MV-4-11 (cell line): Measurements from ENCODE around the gene UNC80.
A peak's percentile ranks its signal among the peaks of the same experiment; 100 is the strongest.
"Not testable (repeated sequence)": the region's sequence is repeated elsewhere in the genome, so short reads cannot be mapped to it uniquely, and the experiment has no call there.

ENCODE experiments used
- DNase-seq: peaks from one replicate; lab custom pipeline; 2025; lab: John Stamatoyannopoulos, UW

The UNC80 gene

DNA sequence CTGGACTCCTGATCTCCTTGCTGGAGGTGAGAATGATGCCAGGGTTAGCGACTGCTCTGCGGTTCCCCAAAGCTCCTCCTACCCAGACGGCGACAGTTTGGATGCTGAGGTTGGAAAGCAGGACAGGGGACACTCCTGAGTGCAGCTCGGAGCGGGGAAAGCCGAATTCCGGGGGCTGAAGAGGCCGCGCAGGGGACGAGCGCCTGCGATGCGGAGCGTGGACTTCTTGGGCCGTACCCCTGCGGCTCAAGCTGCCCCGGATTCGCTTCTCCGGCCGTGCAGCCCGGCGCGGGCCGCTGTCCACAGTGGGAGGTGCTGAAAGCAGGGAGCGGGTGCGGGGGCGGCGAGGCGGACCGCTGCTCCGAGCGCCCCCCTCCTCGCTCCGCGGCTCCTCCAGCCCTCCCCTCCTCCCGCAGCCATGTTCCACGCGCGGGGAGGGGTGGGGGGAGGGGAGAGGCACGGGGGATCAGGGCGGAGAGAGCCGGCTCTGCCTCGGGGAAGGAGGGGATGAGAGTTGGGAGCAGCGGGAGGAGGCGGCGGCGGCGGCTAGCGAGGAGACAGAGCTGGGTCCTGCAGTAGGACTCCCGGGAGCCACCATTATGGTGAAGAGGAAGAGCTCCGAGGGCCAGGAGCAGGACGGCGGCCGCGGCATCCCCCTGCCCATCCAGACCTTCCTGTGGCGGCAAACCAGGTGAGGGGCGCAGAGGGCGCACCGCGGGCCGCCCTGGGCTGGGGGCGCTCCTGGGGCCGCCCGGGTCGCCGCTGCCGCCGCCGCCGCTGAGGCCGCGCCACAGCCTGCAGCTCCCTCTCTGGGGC is at the start of gene UNC80:
Gene UNC80 (plus strand): TSS at position 359 of the 816 bp plus-strand sequence. CDS start 241 bp downstream, at position 600.
- DNase-seq: no peak

GRCh38 chr2:209726311-209726710 is 45.3 kb upstream of the UNC80 start:
- DNase-seq: no peak

DNA sequence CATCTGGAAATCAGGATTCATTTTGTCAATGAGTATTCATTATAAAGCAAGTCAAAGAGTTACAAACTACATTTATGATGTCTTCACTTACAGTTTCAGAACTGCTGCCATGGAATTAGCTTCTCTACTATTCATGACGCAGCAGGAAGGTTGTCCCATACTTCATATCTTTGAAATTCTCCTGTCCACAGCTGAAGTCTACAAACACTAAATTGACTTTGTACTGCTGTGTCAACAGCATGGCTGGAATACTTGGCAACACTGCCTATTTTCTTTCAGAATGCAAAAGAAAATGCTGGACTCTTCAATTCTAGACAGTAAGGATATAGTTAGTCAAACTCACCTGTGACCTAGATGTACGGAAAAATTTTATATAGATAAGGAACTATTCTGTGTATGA is 44.6 kb upstream of the UNC80 start:
- no peak for DNase-seq

DNA sequence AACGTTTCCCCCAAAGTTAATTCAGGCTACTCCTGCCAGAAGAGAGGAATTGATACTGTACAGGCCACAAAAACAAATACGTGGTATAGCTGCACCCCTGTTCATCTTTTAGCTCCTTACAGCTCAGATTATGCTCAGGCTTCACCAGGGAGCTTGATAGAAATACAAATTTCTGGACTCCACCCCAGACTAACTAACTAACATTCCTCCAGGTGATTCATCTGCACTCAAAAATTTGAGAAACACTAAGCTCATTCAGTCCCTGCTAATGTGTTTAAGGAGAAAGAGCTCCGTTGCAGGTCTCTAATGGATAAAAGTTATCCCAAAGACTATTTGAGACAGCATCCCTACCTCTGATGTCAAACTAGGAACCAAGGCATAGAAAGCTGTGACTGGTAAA is 36.8 kb upstream of the UNC80 start:
- DNase-seq: no peak

DNA sequence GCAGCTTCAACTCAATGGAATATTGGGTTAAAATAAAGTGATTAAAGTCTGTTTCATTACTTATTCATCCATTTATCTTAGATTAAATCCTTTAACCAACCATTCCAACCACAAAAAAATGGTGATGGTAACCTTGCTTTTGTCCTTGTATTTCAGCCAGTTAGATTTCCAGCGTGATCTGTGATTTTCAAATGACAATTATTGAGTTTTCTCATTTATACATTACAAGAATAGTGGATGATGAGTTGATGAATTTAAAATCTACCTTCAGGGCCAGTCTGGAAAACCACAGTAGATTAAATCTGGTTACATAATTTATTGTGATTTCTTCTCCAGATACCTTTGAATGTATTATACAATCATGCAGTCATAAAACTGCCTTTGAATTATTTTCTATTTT is 29.7 kb upstream of the UNC80 start:
- no peak for DNase-seq

DNA sequence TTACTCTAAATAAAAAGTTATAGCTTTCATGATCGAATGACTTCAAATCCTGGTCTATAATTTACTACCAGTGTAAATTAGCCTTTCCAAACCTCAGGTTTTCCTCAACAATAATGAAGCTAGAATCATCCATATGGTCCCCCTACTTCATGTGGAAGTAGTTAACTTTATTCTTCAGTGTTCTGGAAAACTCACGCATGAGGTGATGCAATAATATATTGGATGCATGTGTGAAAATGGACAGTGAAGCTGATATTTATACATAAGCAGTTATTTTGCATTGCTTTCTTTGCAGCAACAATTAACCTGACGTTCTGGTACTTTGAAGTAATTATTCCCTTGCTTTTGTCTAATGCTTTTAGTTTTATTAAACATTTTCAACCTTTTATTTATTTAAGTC is 18.6 kb upstream of the UNC80 start:
- no peak for DNase-seq

DNA sequence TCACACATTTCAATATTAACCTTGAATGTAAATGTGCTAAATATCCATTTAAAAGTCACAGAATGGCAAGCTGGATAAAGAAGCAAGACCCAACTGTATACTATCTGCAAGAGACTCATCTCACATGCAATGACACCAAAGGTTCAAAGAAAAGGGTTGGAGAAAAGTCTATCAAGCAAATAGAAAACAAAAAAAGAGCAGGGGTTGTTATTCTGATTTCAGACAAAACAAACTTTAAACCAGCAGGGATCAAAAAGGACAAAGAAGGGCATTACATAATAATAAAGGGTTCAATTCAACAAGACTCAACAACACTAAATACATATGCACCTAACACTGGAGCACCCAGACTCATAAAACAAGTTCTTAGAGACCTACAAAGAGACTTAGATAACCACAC is 14.5 kb upstream of the UNC80 start:
- DNase-seq: no peak

GRCh38 chr2:209761566-209761965 is 10.1 kb upstream of the UNC80 start:
- DNase-seq: no peak

GRCh38 chr2:209762563-209762962 is 9.1 kb upstream of the UNC80 start:
- no peak for DNase-seq

DNA sequence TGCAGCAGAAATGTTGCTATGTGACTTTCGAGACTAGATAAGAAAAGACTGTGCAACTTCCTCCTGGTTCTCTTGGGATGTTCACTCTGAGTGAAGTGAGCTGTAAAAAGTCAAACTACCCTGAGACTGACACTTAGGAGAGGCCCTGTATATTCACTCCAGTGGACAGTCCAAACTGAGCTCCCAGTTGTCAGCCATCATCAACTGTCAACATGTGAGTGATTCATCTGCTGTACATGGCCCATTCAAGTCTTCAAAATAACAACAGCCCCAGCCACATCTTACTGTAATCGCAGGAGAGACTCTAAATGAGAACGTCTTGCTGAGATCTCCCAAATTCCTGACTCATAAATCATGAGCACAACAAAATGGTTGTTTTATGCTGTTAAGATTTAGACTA is 8.5 kb upstream of the UNC80 start:
- DNase-seq: no peak

DNA sequence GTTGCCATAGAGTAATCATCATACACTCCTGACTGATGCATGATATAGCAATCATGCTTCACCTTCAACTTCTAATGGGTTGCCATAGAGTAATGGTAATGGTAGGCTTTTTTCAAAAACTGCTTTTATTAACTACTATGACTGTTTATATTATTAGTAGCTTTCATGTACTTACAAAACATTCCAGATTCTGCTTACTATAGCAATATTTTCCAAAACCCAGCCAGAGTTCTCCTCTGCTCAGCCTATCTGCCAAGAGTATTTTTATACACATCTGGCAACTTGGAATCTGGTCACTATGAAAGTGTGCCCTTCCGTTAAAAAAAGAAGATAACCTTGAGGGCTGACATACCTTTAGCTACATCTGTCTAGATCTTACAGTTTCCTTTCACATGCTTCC is 5.0 kb upstream of the UNC80 start:
- DNase-seq: no peak

DNA sequence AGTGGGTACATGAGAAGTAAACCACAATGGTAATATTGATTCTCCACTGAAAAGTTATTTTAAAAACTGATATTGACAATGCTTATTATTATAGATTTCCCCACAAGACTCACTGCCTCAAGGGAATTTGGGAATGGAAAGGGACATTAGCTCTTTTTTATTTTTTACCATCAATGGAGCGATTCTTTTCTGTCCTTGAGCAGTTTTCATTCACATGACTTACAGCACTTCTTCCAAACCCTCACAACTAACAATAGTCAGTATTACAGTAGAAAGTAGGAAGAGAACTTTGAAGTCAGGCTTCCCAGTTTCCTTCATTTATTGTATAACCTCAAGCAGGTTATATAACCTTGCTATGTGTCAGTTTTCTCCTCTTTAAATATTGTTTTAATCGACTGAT is 4.3 kb upstream of the UNC80 start:
- DNase-seq: no peak

DNA sequence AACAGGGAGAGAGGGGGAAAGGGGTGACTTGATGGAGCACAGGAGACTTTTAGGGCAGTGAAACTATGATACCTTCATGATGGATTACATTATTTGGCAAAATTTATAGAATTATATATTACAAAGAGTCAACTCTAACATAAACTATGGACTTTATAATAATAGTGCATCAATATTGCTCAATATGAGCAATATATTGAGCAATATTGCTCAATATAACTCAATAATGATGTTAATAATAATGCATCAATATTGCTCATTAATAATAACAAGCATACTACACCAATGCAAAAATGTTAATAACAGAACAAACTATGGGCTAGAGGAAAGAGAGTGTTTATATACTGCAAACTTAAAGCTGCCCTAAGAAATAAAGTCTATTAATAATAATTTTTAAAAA is 3.1 kb upstream of the UNC80 start:
- DNase-seq: no peak

DNA sequence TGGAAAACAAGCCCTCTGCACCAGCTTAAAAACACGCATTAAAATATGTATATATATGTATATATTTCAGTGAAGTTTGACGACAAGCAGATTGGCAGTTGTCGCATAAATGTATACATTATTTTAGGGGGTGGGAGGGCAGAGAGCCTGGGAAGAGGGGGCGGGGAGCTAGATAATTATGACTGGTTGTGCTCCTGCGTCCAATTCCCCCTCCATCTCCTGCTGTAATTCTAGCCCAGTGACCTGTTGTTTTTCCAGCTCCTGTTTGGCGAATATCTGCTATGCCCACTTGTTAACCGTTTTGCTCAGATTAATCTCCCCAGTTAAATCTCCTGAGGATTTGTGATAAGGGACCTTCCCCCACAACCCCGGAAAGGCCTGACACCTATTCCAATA is 656 bp downstream of the UNC80 start:
- no peak for DNase-seq

- no peak for DNase-seq
Observed at GRCh38 chr2:209773377-209773776, 1.7 kb downstream of the UNC80 start.

GRCh38 chr2:209787416-209787815 is 15.8 kb downstream of the UNC80 start:
- DNase-seq: no peak

GRCh38 chr2:209788925-209789324 is 17.3 kb downstream of the UNC80 start:
- DNase-seq: no peak

DNA sequence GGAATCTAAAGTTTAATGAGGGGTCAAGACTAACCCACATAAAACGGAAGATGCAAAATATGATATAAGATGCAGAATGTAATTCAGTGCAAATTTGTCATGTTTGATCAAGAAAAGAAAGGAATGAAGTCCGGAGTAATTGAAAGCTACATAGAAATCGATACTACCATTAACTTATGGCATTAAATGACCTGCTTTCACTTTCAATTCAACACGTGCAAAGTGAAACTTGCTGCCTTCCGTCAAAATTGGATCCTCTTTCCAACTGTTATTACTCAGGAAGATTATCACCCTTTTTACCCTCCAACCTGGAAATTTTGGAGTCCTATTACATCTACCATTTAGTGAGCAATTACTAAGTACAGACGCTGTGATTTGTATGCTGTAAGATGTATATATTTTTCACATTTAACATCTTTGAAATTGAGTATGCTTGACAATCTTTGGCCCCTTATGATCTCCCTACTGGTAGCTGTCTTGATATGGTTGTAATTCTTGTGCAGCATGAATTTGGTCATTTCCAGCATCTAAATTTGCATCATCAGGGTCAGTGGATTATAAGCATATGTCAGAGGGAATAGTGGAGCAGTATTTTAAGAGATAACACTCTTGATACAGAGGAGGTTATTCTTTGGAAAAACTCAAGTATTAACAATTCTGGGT is 18.6 kb downstream of the UNC80 start:
- DNase-seq: peak; percentile 29

- no peak for DNase-seq
Observed at GRCh38 chr2:209791151-209791550, 19.5 kb downstream of the UNC80 start.

GRCh38 chr2:209795425-209795824 is 23.8 kb downstream of the UNC80 start:
- DNase-seq: not testable (repeated sequence)

DNA sequence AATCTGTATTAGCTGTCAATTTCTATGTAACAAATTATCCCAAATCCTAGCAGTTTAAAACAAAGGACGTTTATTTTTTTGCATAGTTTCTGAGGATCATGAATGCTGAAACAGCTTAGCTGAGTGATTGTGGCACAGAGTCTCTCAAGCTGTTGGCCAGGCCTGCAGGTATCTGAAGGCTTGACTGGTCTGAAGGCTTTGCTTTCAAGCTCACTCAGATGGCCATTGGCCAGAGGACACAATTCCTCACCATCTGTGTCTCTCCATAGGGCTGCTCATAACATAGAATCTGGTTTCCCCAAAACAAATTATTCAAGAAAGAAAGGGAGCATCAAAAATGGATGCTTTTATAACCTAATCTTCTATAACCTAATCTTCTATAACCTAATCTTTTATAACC is 33.7 kb downstream of the UNC80 start:
- no peak for DNase-seq

GRCh38 chr2:209806318-209806717 is 34.7 kb downstream of the UNC80 start:
- DNase-seq: no peak

GRCh38 chr2:209808521-209808920 is 36.9 kb downstream of the UNC80 start:
- no peak for DNase-seq

DNA sequence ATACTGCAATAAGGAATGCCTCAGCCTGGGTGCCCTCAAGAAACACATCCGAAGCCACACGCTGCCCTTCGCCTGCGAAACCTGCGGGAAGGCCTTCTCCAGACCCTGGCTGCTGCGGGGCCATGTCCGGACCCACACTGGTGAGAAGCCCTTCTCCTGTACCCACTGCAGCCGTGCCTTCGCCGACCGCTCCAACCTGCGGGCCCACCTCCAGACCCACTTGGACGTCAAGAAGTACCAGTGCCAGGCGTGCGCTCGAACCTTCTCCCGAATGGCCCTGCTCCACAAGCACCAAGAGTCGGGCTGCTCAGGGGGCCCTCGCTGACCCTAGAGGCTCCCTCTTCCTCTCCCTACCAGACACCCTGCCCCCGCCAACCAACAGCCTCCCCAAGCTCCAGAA is 37.6 kb downstream of the UNC80 start:
- no peak for DNase-seq
